OCI-M1 (cell line): ENCODE measurements around the gene RBM20.
"Not testable (repeated sequence)": the region's sequence is repeated elsewhere in the genome, so short reads cannot be mapped to it uniquely, and the experiment has no call there.

ENCODE experiments used
- DNase-seq: peaks from one replicate; lab custom pipeline; 2025; lab: John Stamatoyannopoulos, UW

The RBM20 gene

GRCh38 chr10:110764793-110765512, 120.8 kb downstream of the RBM20 start:
- no peak for DNase-seq

GRCh38 chr10:110765513-110766319, 121.6 kb downstream of the RBM20 start:
- DNase-seq: peak; percentile 67

GRCh38 chr10:110767601-110768000, 123.5 kb downstream of the RBM20 start:
- not testable (repeated sequence) for DNase-seq

GRCh38 chr10:110770243-110770642, 126.1 kb downstream of the RBM20 start:
- DNase-seq: no peak

GRCh38 chr10:110771486-110771885, 127.3 kb downstream of the RBM20 start:
- no peak for DNase-seq

- no peak for DNase-seq
Observed at GRCh38 chr10:110771991-110772390, 127.9 kb downstream of the RBM20 start.

GRCh38 chr10:110772454-110773025, 128.4 kb downstream of the RBM20 start:
- DNase-seq: no peak

GRCh38 chr10:110773693-110774068, 129.5 kb downstream of the RBM20 start:
- no peak for DNase-seq

- DNase-seq: peak; percentile 33
Observed at GRCh38 chr10:110774069-110775019, 130.2 kb downstream of the RBM20 start.

GRCh38 chr10:110775020-110775375, 130.9 kb downstream of the RBM20 start:
- no peak for DNase-seq

GRCh38 chr10:110775406-110775805, 131.3 kb downstream of the RBM20 start:
- no peak for DNase-seq

GRCh38 chr10:110777017-110777416, 132.9 kb downstream of the RBM20 start:
- no peak for DNase-seq

GRCh38 chr10:110777661-110778060, 133.5 kb downstream of the RBM20 start:
- DNase-seq: no peak

- DNase-seq: no peak
Observed at GRCh38 chr10:110778211-110778610, 134.1 kb downstream of the RBM20 start.

- no peak for DNase-seq
Observed at GRCh38 chr10:110779489-110779888, 135.4 kb downstream of the RBM20 start.

- DNase-seq: no peak
Observed at GRCh38 chr10:110780704-110781103, 136.6 kb downstream of the RBM20 start.

GRCh38 chr10:110781139-110781538, 137.0 kb downstream of the RBM20 start:
- DNase-seq: no peak

GRCh38 chr10:110782616-110783015, 138.5 kb downstream of the RBM20 start:
- no peak for DNase-seq

- peak; percentile 36 for DNase-seq
Observed at GRCh38 chr10:110783509-110784107, 139.5 kb downstream of the RBM20 start.

GRCh38 chr10:110784198-110784597, 140.1 kb downstream of the RBM20 start:
- DNase-seq: no peak

GRCh38 chr10:110786172-110786571, 142.0 kb downstream of the RBM20 start:
- no peak for DNase-seq
